H1 (cell line): ENCODE results near the gene PTPRD. TPM values are rescaled to one million over a fixed set of nuclear protein-coding genes. Genes with fewer than 3 reads are reported as not detected.

Experiments
- HDAC6 ChIP-seq: IDR thresholded peaks from one replicate; pipeline ENCODE4 v1.7.1; 2012; ENCODE audit warnings: low read depth, mild to moderate bottlenecking, inconsistent platforms, low read length, moderate library complexity
- polyA plus RNA-seq, 7 experiments: library from polyadenylated mRNA; depleted of rRNA in 3 of 7; stranded (reverse) in 5 of 7; unstranded in 2 of 7; fragments of >200 nt in 5 of 7; fragments of 200-250 nt in 2 of 7; gene quantifications; 1 replicate in 5 of 7; 2 replicates in 1 of 7; 4 replicates in 1 of 7; pipeline versions ENCODE4 v1.2.1 to v1.2.3, GENCODE V29; 2011 to 2013; ENCODE audit warnings: missing spikeins in 2 of 7, mixed read lengths in 2 of 7
- total RNA-seq: library from RNA; stranded (reverse); fragmentation: NEBNext Ultra II Directional; extraction: Animal tissue kit (Norgen Biotek cat#: 25700); gene quantifications from 2 replicates; pipeline ENCODE4 v1.2.1, GENCODE V29; 2021

PTPRD gene
- total and polyA plus RNA-seq, 2 of the 8 experiments (the other 6 are each of a cell fraction or from before 2014, with no cell fraction given), result 17.2 to 77.0 TPM

- TF ChIP-seq HDAC6, result no peak
- TF ChIP-seq, all 59 proteins: peak for 2
Observed at GRCh38 chr9:9299134-9299533, 1313.7 kb downstream of the PTPRD start (continued).
